ENCODE data around the gene GPR68. TPM values are rescaled to one million over a fixed set of nuclear protein-coding genes. Genes with fewer than 3 reads are reported as not detected.
"Not testable (repeated sequence)": the region's sequence is repeated elsewhere in the genome, so short reads cannot be mapped to it uniquely, and the experiment has no call there.

Gene GPR68
- total RNA-seq, 1 experiment from 2014 or later, result 3.5 TPM

- in situ Hi-C loops (cut with HindIII; ENCODE audit: low sequenced_read_pairs), result no loop called here
- DNase-seq (ENCODE audit: low spot score), result no peak
Observed at GRCh38 chr14:91233936-91234790, 10.3 kb downstream of the GPR68 start.

GRCh38 chr14:91232603-91233002, 11.9 kb downstream of the GPR68 start:
- in situ Hi-C loops (cut with HindIII; ENCODE audit: low sequenced_read_pairs), result no loop called here
- no peak for DNase-seq (ENCODE audit: low spot score)

GRCh38 chr14:91232052-91232451, 12.5 kb downstream of the GPR68 start:
- in situ Hi-C loops (cut with HindIII; ENCODE audit: low sequenced_read_pairs), result no loop called here
- no peak for DNase-seq (ENCODE audit: low spot score)

- DNase-seq (ENCODE audit: low spot score), result no peak
- in situ Hi-C loops (cut with HindIII; ENCODE audit: low sequenced_read_pairs), result no loop called here
Observed at GRCh38 chr14:91231446-91231845, 13.1 kb downstream of the GPR68 start.

- peak; percentile 81 for DNase-seq (ENCODE audit: low spot score)
- in situ Hi-C loops (cut with HindIII; ENCODE audit: low sequenced_read_pairs), result no loop called here
Observed at GRCh38 chr14:91230397-91231035, 14.0 kb downstream of the GPR68 start.

- in situ Hi-C loops (cut with HindIII; ENCODE audit: low sequenced_read_pairs), result no loop called here
- no peak for DNase-seq (ENCODE audit: low spot score)
Observed at GRCh38 chr14:91229743-91230200, 14.7 kb downstream of the GPR68 start.

GRCh38 chr14:91229005-91229382, 15.5 kb downstream of the GPR68 start:
- DNase-seq (ENCODE audit: low spot score), result no peak
- in situ Hi-C loops (cut with HindIII; ENCODE audit: low sequenced_read_pairs), result no loop called here

GRCh38 chr14:91228112-91229004, 16.1 kb downstream of the GPR68 start:
- DNase-seq (ENCODE audit: low spot score), result no peak
- in situ Hi-C loops (cut with HindIII; ENCODE audit: low sequenced_read_pairs), result no loop called here

- no peak for DNase-seq (ENCODE audit: low spot score)
- in situ Hi-C loops (cut with HindIII; ENCODE audit: low sequenced_read_pairs), result no loop called here
Observed at GRCh38 chr14:91227183-91227628, 17.3 kb downstream of the GPR68 start.

GRCh38 chr14:91226360-91226759, 18.1 kb downstream of the GPR68 start:
- DNase-seq (ENCODE audit: low spot score); in situ Hi-C loops (cut with HindIII; ENCODE audit: low sequenced_read_pairs): not testable (repeated sequence)

- no peak for DNase-seq (ENCODE audit: low spot score)
- in situ Hi-C loops (cut with HindIII; ENCODE audit: low sequenced_read_pairs), result no loop called here
Observed at GRCh38 chr14:91225025-91225424, 19.5 kb downstream of the GPR68 start.

- in situ Hi-C loops (cut with HindIII; ENCODE audit: low sequenced_read_pairs), result no loop called here
- DNase-seq (ENCODE audit: low spot score), result no peak
Observed at GRCh38 chr14:91223028-91223783, 21.3 kb downstream of the GPR68 start.

GRCh38 chr14:91221270-91221669, 23.2 kb downstream of the GPR68 start:
- no peak for DNase-seq (ENCODE audit: low spot score)
- in situ Hi-C loops (cut with HindIII; ENCODE audit: low sequenced_read_pairs), result no loop called here

GRCh38 chr14:91220581-91221000, 23.9 kb downstream of the GPR68 start:
- in situ Hi-C loops (cut with HindIII; ENCODE audit: low sequenced_read_pairs), result no loop called here
- peak; percentile 49 for DNase-seq (ENCODE audit: low spot score)

- in situ Hi-C loops (cut with HindIII; ENCODE audit: low sequenced_read_pairs), result loop anchor here (10.0 kb wide), 1 partner anchor 65 kb away; no protein-coding TSS in a partner anchor
- DNase-seq (ENCODE audit: low spot score), result no peak
Observed at GRCh38 chr14:91219517-91220389, 24.8 kb downstream of the GPR68 start.

- DNase-seq (ENCODE audit: low spot score), result no peak
- in situ Hi-C loops (cut with HindIII; ENCODE audit: low sequenced_read_pairs), result loop anchor here (10.0 kb wide), 1 partner anchor 67 kb away; no protein-coding TSS in a partner anchor
Observed at GRCh38 chr14:91218014-91218413, 26.5 kb downstream of the GPR68 start.

- no peak for DNase-seq (ENCODE audit: low spot score)
- in situ Hi-C loops (cut with HindIII; ENCODE audit: low sequenced_read_pairs), result loop anchor here (10.0 kb wide), 1 partner anchor 68 kb away; no protein-coding TSS in a partner anchor
Observed at GRCh38 chr14:91216731-91217226, 27.7 kb downstream of the GPR68 start.

All from G401 (cell line).